Stimulated activated CD8-positive, alpha-beta memory T cell treated with anti-CD3 and anti-CD28 coated beads, Interleukin-2, amount 100 ng/mL, for 1 hour (primary cell): Measurements from ENCODE around the gene MIB2.
"Not testable (repeated sequence)": the region's sequence is repeated elsewhere in the genome, so short reads cannot be mapped to it uniquely, and the experiment has no call there.

Experiments used
- DNase-seq, 2 donors: peaks; one replicate each; pipeline ENCODE4 v3.0.0-alpha.2; 2020; ENCODE audit warnings: low read depth in 2 of 2

Gene MIB2

DNA sequence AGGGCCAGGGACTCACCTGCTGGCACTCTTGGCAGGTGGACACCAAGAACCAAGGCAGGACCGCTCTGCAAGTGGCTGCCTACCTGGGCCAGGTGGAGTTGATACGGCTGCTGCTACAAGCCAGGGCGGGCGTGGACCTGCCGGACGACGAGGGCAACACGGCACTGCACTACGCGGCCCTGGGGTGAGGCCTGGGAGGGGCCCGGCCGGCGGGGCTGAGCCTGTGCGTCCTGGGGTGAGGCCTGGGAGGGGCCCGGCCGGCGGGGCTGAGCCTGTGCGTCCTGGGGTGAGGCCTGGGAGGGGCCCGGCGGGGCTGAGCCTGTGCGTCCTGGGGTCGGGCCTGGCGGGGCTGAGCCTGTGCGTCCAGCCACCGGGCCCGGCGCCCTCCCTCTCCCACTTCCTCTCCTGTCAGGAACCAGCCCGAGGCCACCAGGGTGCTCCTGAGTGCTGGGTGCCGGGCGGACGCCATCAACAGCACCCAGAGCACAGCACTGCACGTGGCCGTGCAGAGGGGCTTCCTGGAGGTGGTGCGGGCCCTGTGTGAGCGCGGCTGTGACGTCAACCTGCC, 12.0 kb downstream of the MIB2 start:
- DNase-seq = no peak

DNA sequence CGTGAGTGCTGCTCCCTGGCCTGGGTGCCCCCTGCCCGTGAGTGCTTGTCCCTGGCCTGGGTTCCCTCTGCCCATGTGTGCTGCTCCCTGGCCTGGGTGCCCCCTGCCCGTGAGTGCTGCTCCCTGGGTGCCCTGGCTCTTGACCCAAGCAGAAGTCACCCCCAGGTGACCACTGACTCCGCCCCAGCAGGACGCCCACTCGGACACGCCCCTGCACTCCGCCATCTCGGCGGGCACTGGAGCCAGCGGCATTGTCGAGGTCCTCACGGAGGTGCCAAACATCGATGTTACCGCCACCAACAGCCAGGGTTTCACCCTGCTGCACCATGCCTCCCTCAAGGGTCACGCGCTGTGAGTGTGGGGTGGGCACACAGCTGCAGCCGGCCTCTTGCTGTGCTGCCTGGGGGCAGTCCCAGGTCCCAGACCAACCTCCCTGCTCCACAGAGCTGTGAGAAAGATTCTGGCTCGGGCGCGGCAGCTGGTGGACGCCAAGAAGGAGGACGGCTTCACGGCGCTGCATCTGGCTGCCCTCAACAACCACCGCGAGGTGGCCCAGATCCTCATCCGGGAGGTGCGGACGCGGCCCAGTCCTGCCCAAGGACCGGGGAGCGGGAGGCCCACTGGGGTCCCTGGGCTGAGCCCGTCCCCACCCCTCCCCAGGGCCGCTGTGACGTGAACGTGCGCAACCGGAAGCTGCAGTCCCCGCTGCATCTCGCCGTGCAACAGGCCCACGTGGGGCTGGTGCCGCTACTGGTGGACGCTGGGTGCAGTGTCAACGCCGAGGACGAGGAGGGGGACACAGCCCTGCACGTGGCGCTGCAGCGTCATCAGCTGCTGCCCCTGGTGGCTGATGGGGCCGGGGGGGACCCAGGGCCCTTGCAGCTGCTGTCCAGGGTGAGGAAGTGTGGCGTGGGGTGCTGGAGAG, 12.8 kb downstream of the MIB2 start:
- DNase-seq = no peak

DNA sequence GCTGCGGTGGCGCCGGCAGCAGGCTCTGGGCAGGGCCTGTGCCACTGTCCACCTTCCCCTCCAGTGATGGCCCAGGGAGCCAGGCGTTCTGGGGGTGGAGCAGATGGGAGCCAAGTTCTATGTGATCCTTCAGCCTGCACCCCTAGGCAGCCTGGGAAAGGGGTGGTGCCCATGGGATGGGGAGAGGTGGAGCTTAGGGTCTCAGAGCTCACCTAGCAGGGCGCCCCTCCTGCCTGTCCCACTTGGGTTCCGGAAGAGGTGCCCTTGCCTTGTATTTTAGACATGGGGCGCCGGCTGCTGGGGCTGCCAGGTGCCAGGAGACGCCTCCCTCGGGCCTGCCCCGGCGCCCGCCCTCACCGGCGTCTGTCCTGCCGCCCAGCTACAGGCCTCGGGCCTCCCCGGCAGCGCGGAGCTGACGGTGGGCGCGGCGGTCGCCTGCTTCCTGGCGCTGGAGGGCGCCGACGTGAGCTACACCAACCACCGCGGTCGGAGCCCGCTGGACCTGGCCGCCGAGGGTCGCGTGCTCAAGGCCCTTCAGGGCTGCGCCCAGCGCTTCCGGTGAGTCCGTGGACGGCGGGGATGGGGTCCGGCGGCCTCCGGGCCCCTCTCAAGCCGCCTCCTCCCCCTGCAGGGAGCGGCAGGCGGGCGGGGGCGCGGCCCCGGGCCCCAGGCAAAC, 13.6 kb downstream of the MIB2 start:
- no peak for DNase-seq

DNA sequence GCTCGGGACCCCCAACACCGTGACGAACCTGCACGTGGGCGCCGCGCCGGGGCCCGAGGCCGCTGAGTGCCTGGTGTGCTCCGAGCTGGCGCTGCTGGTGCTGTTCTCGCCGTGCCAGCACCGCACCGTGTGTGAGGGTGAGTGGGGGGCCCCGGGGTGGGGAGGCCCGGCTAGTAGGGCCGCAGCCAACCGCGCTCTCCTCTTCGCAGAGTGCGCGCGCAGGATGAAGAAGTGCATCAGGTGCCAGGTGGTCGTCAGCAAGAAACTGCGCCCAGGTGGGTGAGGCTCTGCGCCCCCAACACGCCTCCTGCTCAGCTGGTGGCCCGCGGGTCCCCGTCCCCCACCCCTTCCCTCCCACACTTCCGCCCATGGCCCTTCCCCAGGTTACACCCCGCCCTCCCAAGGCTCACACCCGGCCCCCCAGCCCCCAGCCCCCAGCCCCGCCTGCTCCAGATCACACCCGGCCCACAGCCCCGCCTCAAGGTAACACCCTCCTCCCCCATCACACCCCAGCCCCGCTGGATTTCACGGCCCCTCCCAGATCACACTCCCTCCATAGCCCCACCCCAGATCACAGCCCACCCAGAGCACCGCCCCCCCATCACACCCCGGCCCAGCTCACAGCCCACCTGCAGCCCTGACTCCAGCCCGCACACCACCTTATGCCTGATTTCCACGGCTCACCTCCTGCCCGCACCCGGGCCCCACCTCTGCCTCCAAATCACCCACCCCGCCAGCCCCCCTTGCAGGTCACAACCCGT, 14.3 kb downstream of the MIB2 start:
- peak; percentile 57 to 63 for DNase-seq

DNA sequence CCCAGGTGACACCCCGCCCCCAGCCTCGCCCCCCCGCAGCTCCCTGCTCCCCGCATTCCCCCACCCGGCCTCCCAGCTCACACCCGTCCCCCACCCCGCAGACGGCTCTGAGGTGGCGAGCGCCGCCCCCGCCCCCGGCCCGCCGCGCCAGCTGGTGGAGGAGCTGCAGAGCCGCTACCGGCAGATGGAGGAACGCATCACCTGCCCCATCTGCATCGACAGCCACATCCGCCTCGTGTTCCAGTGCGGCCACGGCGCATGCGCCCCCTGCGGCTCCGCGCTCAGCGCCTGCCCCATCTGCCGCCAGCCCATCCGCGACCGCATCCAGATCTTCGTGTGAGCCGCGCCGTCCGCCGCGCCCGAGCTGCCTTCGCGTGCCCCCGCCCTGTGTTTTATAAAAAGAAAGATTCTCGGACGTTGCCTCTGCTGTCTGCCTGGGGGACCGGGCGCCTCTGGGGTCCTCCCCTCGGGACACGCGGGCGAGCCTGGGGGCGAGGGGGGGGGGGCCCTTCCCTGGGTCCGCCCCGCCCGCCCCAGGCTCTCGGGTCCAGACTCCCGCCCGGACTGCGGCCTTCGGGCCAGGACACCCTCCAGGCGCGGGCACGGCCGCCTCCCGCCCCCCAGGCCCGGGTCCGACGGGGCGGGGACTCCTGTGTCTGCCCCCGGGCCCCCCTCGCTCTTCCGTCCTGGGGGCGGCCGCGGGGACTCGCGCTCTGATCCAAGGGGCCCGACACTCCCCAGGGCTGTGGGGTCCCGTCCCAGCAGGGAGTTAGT, 15.1 kb downstream of the MIB2 start:
- peak; percentile 87 to 90 for DNase-seq

DNA sequence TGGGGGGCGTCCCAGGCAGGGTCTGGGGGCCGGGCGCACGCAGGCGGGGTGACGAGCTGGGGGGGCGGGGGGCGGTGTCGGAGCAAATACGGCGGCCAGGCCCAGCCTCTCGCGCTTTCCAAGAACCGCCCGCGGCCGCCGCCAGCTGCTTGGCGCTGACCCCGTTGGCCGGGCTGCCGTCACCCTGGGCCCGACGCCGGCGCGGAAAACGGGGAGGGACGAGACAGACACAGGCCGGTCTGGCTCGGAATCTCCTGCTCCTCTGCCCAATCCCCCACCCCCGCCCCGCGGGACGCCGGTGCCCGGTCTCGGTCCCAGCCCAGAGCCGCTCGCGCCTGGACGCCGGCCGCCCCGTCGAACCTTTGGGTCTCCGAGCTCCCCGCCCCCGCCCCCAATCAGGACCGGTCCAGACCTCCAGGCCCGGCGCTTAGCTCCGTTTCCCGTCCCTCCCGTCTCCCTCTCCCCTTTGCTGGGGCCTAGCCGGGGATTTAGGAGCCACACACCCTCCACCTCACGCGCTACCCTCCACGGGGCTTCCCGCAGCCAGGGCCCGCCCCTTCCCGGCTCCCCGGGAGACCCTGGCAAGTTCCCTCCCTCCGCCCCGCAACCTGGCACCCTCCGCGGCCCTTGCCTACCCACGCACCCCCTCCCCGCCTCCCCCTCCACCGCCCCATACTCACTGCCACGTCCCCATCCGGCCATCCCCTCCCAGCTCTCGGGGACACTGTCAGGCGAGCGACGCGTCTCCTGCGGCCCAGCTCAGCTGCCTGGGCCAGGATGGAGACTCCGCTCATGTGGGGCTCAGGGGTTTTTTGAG, 15.9 kb downstream of the MIB2 start:
- no peak for DNase-seq

DNA sequence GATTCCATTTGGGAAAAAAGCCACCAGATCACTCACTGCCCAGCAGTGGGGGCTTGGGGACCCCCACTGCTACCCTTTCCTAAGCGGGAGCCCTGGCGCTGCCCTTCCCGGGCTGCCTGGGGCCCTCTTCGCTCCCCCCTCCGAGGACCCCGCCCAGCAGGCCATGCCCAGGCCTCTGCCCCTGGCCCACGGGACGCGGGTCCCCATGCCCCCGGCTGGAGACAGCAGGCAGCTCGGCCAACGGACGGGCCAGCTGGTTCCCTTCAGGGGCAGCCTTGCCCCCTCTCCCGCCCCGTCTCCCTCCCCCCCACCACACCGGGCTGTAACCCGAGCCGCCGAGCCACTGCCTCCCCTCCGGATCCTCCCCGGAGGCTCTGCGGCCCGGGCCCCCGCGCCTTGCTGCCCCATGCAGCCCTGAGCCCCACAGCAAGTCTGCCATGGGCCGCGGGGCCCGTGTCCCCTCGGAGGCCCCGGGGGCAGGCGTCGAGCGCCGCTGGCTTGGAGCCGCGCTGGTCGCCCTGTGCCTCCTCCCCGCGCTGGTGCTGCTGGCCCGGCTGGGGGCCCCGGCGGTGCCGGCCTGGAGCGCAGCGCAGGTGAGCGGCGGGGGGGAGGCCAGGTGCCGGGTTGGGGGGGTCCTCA, 16.6 kb downstream of the MIB2 start, which contains the start of gene MMP23B:
MMP23B (plus strand) TSS at position 392 of the 639 bp plus-strand sequence; CDS start at position 438, 46 bp downstream.
- no peak for DNase-seq

DNA sequence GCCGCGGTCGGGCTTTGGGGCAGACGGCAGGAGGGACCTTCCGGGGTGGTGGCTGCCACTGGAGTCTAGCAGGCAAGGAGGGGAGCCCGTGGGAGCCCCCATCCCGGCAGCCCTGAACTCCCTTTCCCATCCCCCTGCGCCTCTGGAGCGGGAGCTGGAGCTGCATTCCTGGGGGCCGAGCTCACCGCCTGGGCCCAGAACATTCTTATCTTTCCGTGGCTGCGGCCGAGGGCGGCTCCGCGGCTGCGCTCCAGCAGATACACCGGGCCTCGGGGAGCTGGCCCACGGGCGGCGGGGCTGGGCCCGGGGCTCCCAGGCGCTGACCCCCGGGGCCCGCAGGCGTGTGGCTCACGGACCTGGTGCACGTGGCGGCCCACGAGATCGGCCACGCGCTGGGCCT, 18.1 kb downstream of the MIB2 start:
- DNase-seq = not testable (repeated sequence)

DNA sequence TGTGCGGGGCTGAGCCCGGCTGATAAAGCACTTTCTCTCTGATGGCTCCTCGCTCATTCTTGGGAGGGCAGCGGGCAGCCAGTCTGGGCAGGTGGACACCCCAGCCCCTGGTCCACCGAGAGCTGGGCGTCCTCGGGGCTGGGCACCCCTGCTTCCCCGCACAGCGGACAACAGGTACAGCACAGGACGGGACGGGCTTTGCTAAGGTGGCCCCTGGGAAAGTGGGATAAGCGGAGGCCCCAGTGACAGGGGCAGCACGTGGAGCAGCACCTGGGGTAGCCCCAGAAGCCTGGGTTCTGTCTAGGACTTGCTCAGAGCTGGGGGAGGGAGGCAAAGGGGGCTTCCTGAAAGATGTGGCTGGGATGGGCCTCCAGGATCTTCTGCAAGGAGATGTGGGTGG, 19.3 kb downstream of the MIB2 start:
- DNase-seq = not testable (repeated sequence)

DNA sequence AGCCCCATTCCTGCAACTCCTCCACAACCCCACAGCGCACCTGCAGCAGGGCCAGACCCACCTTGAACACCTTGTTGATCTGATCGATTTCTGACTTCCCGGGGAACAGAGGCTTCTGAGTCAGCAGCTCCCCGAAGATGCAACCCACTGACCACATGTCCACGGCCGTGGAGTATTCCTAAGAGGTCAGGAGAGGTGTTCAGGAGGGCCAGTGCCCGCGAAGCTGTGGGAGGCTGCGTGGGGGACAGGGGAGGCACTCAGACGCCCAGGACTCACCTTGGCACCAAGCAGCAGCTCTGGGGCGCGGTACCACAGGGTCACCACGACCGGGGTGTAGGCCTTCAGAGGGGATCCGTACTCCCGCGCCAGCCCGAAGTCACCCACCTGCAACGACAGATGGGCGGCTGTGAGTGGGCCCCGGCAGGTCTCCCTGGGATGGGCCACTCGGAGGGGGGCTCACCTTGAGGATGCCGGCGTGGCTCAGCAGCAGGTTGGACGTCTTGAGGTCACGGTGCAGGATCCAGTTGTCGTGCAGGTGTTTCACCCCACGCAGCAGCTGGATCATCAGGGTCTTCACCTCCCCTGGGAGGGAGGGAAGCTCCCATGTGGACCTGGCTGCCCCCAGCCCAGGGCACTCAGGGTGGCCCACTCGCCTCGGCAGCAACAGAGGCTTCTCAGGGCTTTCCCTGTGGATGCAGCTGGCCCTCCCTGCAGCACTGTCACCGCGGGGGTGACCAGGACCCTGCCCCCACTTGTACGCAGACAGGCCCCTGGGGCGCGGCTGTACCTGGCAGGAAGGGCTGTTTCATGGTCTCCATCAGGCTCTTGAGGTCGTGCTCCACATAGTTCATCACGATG, 21.6 kb downstream of the MIB2 start:
- DNase-seq = not testable (repeated sequence)

DNA sequence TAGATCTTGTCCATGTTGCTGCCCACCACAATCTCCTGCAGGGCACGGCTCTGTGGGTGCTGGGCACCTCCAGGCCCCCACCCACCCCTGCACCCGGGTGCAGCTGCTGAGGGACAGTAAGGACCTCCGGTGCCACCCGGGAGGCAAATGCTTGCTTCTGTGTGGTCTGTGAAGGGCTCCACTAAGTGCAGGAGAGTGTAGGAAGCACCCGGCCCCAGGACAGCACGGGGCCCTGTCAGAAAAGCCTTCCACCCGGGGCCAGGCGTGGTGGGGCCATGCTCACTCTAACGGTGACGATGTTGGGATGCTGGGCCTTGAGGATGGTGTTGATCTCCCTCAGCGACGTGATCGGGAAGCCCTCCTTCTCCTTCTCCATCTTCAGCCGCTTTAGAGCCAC, 22.2 kb downstream of the MIB2 start:
- DNase-seq = not testable (repeated sequence)

DNA sequence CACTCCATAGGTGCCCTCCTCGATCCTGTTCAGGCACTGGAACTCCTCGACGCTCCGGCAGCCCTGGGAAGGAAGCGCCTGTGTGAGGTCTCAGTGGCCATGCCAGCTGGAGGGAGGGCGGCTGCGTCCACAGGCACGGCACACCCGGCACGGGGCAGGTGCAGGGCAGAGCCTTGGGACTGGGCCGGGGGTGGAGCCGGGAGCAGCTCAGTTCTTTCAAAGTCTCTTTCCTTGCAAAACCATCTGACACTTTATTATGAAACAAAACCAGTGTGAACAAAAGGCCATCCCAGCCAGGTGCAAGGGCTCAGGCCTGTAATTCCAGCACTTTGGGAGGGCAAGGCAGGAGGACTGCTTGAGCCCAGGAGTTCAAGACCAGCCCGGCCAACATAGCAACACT, 23.2 kb downstream of the MIB2 start:
- not testable (repeated sequence) for DNase-seq

DNA sequence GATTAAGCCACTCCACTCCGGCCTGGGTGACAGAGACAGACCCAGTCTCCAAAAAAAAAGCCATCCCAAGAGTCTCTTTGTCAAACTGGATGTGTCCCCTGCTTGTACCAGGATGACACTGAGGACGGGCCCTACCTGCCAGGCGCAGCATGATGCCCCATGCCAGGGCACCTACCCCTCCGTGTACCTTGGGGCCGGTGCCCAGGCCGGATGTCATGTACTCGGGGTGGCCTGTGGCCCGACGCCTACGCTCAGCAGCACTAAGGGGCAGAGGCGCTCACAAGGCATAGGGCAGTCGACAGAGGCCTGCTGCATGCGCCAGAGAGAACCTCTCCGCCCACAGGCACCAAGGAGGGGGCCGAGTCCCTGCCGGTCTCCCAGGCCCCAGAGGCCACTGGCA, 24.1 kb downstream of the MIB2 start:
- not testable (repeated sequence) for DNase-seq

DNA sequence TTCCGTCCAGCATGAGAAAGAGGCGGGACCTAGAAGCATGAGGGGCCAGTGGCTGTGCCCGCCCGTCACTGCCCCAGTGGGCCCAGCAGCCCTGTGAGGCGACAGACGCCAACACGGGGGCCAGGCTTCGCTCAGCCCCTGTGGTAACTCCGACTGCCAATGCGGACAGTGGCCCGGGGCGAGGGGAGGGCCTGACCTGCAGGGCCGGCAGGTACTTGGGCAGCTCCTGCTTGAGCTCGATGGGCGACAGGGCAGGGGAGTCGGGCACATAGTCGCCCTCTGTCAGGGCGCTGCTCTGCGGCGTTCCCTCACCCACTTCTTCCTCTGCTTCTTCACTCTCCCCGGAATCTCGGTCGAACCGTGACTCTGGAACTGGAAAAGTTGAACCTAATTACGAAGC, 24.8 kb downstream of the MIB2 start:
- not testable (repeated sequence) for DNase-seq

DNA sequence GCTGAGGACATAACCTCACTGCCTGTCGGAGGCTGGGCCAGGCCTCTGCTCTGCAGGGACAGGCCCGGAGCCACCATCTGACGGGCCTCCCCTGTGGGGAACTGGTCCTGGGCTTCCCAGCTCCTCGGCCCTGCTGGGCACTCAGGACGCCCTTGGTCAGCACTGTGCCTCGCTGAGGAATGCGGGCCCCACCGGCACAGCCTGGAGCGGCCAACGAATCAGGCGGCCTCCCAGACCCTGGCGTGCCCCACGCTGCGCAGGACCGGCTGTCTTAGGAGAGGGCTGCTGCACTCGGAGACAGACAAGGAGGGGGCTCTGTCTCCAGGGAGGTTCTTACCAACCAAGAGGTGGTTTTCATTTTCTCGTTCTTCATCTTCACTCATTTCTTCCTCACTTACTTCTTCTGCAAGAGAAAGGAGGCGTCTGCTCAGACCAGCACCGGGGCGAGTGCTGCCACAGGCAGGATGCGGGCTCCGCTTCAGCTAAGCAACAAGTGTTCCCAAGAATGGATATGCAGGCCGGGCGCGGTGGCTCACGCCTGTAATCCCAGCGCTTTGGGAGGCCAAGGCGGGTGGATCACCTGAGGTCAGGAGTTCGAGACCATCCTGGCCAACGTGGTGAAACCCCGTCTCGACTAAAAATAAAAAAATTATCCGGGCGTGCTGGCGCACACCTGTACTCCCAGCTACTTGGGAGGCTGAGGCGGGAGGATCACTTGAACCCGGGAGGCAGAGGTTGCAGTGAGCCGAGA, 25.6 kb downstream of the MIB2 start:
- DNase-seq = not testable (repeated sequence)

DNA sequence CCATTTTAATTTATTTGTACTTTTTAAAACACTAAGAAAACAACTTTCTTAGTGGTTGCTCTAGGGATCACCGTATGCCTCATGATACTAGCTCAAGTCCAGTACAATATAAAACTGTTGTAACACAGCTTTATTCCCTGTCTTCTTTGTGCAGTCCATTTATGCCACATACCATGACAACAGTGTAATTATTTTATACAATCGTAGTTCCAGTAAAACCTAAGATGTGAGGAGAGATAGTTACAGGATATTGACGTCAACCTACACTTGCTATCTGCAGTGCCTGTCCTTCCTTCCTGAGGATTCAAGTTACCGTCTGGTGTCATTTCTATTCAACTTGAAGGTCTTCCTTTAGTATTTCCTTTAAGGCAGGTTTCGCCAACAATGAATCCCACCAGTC, 31.0 kb downstream of the MIB2 start:
- DNase-seq = not testable (repeated sequence)

DNA sequence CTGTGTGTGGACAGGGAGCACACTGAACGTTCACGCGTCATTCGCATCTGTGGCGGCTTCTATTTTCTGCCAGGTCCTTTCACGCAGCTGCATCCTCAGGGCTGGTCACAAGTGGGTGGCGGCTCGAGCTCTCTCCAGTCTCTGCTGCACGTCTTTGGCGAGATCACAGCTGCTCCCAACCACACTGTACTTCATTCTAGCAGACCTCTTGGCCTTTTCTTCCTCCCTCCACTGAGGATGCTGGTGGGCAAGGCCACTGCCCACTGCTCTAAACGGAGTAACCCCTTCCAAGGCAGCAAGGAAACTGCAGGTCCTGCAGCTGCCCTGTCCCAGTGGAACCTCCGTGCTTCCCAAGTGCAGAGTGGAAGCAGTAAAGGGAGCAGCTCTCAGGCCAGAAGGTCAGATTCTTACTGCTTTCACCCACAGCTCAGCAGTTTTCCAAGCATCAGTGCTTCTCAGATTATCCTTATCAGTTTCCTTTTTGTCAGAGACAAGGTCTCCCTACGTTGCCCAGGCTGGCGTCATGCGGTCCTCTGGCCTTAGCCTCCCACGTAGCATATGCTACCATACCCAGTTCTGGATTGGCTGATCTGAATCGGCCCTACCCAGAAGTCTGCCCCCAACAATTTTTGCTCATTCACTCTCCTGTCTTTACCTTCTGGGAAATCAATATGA, 32.4 kb downstream of the MIB2 start:
- not testable (repeated sequence) for DNase-seq
